Fibroblast of lung (primary cell): ENCODE data around the gene GPHN. TPM values are rescaled to one million over a fixed set of nuclear protein-coding genes. Genes with fewer than 3 reads are reported as not detected.

Source experiments
- DNase-seq, 2 donors: peaks; one replicate each; pipeline versions ENCODE4 v3.0.0 to v3.0.0-alpha.2; 2010; ENCODE audit warnings: low read depth in 2 of 2
- H2AFZ ChIP-seq: 2 replicates; pipeline ENCODE4 v1.5.1; 2012; ENCODE audit warnings: low read length, control low read depth, inconsistent platforms
- H3K27ac ChIP-seq: 2 replicates; pipeline ENCODE4 v1.5.1; 2011; ENCODE audit warnings: low read length, control low read depth; ENCODE audit not compliant: insufficient read depth
- H3K27me3 ChIP-seq: 2 replicates; pipeline ENCODE4 v1.5.1; 2011; ENCODE audit warnings: mild to moderate bottlenecking, low read length; ENCODE audit not compliant: control insufficient read depth, insufficient read depth
- H3K36me3 ChIP-seq: 2 replicates; pipeline ENCODE4 v1.5.1; 2011; ENCODE audit warnings: low read length; ENCODE audit not compliant: control insufficient read depth, insufficient read depth
- H3K4me1 ChIP-seq: 2 replicates; pipeline ENCODE4 v1.5.1; 2011; ENCODE audit warnings: low read length; ENCODE audit not compliant: control insufficient read depth, insufficient read depth; ENCODE audit errors: extremely low read depth
- H3K4me2 ChIP-seq: 2 replicates; pipeline ENCODE4 v1.5.1; 2011; ENCODE audit warnings: low read length, control low read depth; ENCODE audit not compliant: insufficient read depth; ENCODE audit errors: extremely low read depth
- H3K4me3 ChIP-seq, 4 experiments: fragments of 200-600 bp in 1 of 4; sonication (generic) in 1 of 4; replicated peaks in 1 of 4; 2 replicates each; pipeline ENCODE4 v1.5.1; 2011 to 2016; ENCODE audit warnings: low read length in 4 of 4, low read depth in 3 of 4, mild to moderate bottlenecking in 3 of 4, control low read depth in 2 of 4, inconsistent platforms in 1 of 4, mixed read lengths in 1 of 4; ENCODE audit not compliant: insufficient read depth in 1 of 4; ENCODE audit errors: control extremely low read depth in 1 of 4
- H3K79me2 ChIP-seq: 2 replicates; pipeline ENCODE4 v1.5.1; 2012; ENCODE audit warnings: mild to moderate bottlenecking, low read length, inconsistent platforms; ENCODE audit not compliant: control insufficient read depth, insufficient read depth
- H3K9ac ChIP-seq: 2 replicates; pipeline ENCODE4 v1.5.1; 2011; ENCODE audit warnings: mild to moderate bottlenecking, low read length, control low read depth; ENCODE audit not compliant: insufficient read depth
- H3K9me3 ChIP-seq: 2 replicates; pipeline ENCODE4 v1.5.1; 2012; ENCODE audit warnings: low read depth, low read length; ENCODE audit not compliant: control insufficient read depth, insufficient read depth
- H4K20me1 ChIP-seq: 2 replicates; pipeline ENCODE4 v1.5.1; 2011; ENCODE audit warnings: low read length; ENCODE audit not compliant: control insufficient read depth, insufficient read depth; ENCODE audit errors: extremely low read depth
- CTCF ChIP-seq, 2 donors: IDR thresholded peaks in 1 of 2; conservative IDR thresholded peaks in 1 of 2; 1 replicate in 1 of 2; 2 replicates in 1 of 2; pipeline ENCODE4 v1.5.1; 2011 to 2012; ENCODE audit warnings: low read length in 2 of 2, control low read depth in 1 of 2, inconsistent platforms in 1 of 2, low read depth in 1 of 2, mild to moderate bottlenecking in 1 of 2
- EZH2 ChIP-seq: IDR thresholded peaks from 2 replicates; pipeline ENCODE4 v1.5.1; 2012; ENCODE audit warnings: low read length, control low read depth, mild to moderate bottlenecking; ENCODE audit errors: missing control alignments
- polyA plus RNA-seq, 2 donors: library from polyadenylated mRNA; depleted of rRNA in 1 of 2; stranded (reverse) in 1 of 2; unstranded in 1 of 2; fragments of >200 nt; gene quantifications; 2 replicates each; pipeline ENCODE4 v1.2.1, GENCODE V29; 2011 to 2012; ENCODE audit warnings: missing spikeins in 1 of 2
- total RNA-seq: library from RNA; depleted of rRNA; stranded (reverse); fragments of >200 nt; gene quantifications from 2 replicates; pipeline ENCODE4 v1.2.1, GENCODE V29; 2014

The GPHN gene
- total and polyA plus RNA-seq, 2 donors (not counting 1 experiment from before 2014, with no cell fraction given) = 8.3 to 13.9 TPM

GRCh38 chr14:67187826-67188225 lies 679.9 kb downstream of the GPHN start:
- H3K27me3 ChIP-seq = no peaks in the 10 kb centered on the region
- H3K36me3 ChIP-seq = no peaks in the 10 kb centered on the region
- H2AFZ ChIP-seq = no peak overlapping the region
- TF ChIP-seq CTCF (conservative IDR thresholded peaks at IDR 0.05 in 1 of 2, IDR thresholded peaks at IDR 0.05 in 1 of 2; ENCODE audit: low read depth in 1 of 2, low read length in 2 of 2) (no peak), EZH2 (no peak)
- no peak overlapping the region for H3K9ac ChIP-seq
- H3K4me3 ChIP-seq = no peak overlapping the region
- H3K9me3 ChIP-seq = no peaks in the 10 kb centered on the region
- H3K79me2 ChIP-seq = no peaks in the 10 kb centered on the region
- peak; percentile 37 to 97 for DNase-seq
- no peak overlapping the region for H3K4me2 ChIP-seq
- H3K4me1 ChIP-seq = peaks cover 11% of the 10 kb centered on the region
- no peak overlapping the region for H3K27ac ChIP-seq
- H4K20me1 ChIP-seq = no peaks in the 10 kb centered on the region

GRCh38 chr14:67188326-67188725 lies 680.4 kb downstream of the GPHN start:
- H3K36me3 ChIP-seq = no peaks in the 10 kb centered on the region
- no peak overlapping the region for H3K4me3 ChIP-seq
- no peaks in the 10 kb centered on the region for H3K9me3 ChIP-seq
- no peaks in the 10 kb centered on the region for H3K27me3 ChIP-seq
- H3K27ac ChIP-seq = no peak overlapping the region
- no peak overlapping the region for H2AFZ ChIP-seq
- H3K9ac ChIP-seq = no peak overlapping the region
- H3K4me2 ChIP-seq = no peak overlapping the region
- H3K4me1 ChIP-seq = peaks cover 11% of the 10 kb centered on the region
- H3K79me2 ChIP-seq = no peaks in the 10 kb centered on the region
- H4K20me1 ChIP-seq = no peaks in the 10 kb centered on the region
- DNase-seq = no peak
- TF ChIP-seq EZH2 (no peak), CTCF (conservative IDR thresholded peaks at IDR 0.05 in 1 of 2, IDR thresholded peaks at IDR 0.05 in 1 of 2; ENCODE audit: low read depth in 1 of 2, low read length in 2 of 2) (no peak)

- Histone ChIP-seq H4K20me1 (no peaks in the 10 kb centered on the region), H3K4me1 (peaks cover 8% of the 10 kb centered on the region), H2AFZ (no peak overlapping the region), H3K9me3 (no peaks in the 10 kb centered on the region), H3K36me3 (no peaks in the 10 kb centered on the region), H3K4me3 (no peak overlapping the region), H3K79me2 (no peaks in the 10 kb centered on the region), H3K9ac (no peak overlapping the region), H3K27me3 (no peaks in the 10 kb centered on the region), H3K4me2 (no peak overlapping the region), H3K27ac (no peak overlapping the region)
- TF ChIP-seq EZH2 = no peak
- TF ChIP-seq CTCF (conservative IDR thresholded peaks at IDR 0.05 in 1 of 2, IDR thresholded peaks at IDR 0.05 in 1 of 2; ENCODE audit: low read depth in 1 of 2, low read length in 2 of 2) = no peak
- DNase-seq = peak in 1 of 2 donors; percentile 77
These were observed 683.9 kb downstream of the GPHN start for GRCh38 chr14:67191768-67192290.
